HG03280 (cell line): ENCODE measurements around the gene MYH11.

Source experiments
- ATAC-seq: cut with Tn5 transposase; IDR thresholded peaks from one replicate; pipeline ENCODE4 v1.9.1; 2021; ENCODE audit warnings: mild to moderate bottlenecking, moderate library complexity; ENCODE audit not compliant: unreplicated experiment

Gene MYH11

GRCh38 chr16:15856901-15857698 lies at the start of gene MYH11:
TSS of gene MYH11 (minus strand) at chr16:15857028. CDS start at chr16:15838252, 18,776 bp downstream.
- ATAC-seq: no peak

GRCh38 chr16:15906439-15906838 lies 49.6 kb upstream of the MYH11 start:
- no peak for ATAC-seq

GRCh38 chr16:15903960-15904359 lies 47.1 kb upstream of the MYH11 start:
- ATAC-seq: no peak

- no peak for ATAC-seq
These were observed 44.2 kb upstream of the MYH11 start for GRCh38 chr16:15900901-15901500.

GRCh38 chr16:15900357-15900756 lies 43.5 kb upstream of the MYH11 start:
- no peak for ATAC-seq

GRCh38 chr16:15899538-15900100 lies 42.8 kb upstream of the MYH11 start:
- ATAC-seq: no peak

GRCh38 chr16:15898654-15899053 lies 41.8 kb upstream of the MYH11 start:
- ATAC-seq: no peak

GRCh38 chr16:15897834-15898254 lies 41.0 kb upstream of the MYH11 start:
- no peak for ATAC-seq

- ATAC-seq: no peak
These were observed 40.4 kb upstream of the MYH11 start for GRCh38 chr16:15897121-15897780.

GRCh38 chr16:15894571-15895374 lies 37.9 kb upstream of the MYH11 start:
- ATAC-seq: no peak

GRCh38 chr16:15891508-15891907 lies 34.7 kb upstream of the MYH11 start:
- no peak for ATAC-seq

- peak; percentile 99 for ATAC-seq
These were observed 31.5 kb upstream of the MYH11 start, which contains the start of gene CEP20 for GRCh38 chr16:15888072-15888976. TSS of gene CEP20 (minus strand) at chr16:15888603. CDS start at chr16:15888585, 18 bp downstream.

GRCh38 chr16:15887283-15887682 lies 30.5 kb upstream of the MYH11 start:
- no peak for ATAC-seq

- no peak for ATAC-seq
These were observed 29.2 kb upstream of the MYH11 start for GRCh38 chr16:15886078-15886477.

GRCh38 chr16:15885560-15886001 lies 28.8 kb upstream of the MYH11 start:
- no peak for ATAC-seq

- ATAC-seq: no peak
These were observed 25.7 kb upstream of the MYH11 start for GRCh38 chr16:15882563-15882962.

GRCh38 chr16:15881794-15882379 lies 25.1 kb upstream of the MYH11 start:
- no peak for ATAC-seq

- ATAC-seq: no peak
These were observed 23.8 kb upstream of the MYH11 start for GRCh38 chr16:15880434-15881308.
